OCI-LY1 (cell line): Measurements from ENCODE around the gene ANO3.

Source experiments
- EZH2 ChIP-seq: fragments of 200-600 bp; sonication (generic), shearing (Covaris generic); IDR thresholded peaks from 2 replicates; pipeline ENCODE4 v1.8.0; 2017; ENCODE audit warnings: borderline replicate concordance, mixed run types, mild to moderate bottlenecking, antibody characterized with exemption, low read length, moderate library complexity, mixed read lengths
- TF ChIP-seq, protein P1 (sequence below): fragments of 200-600 bp; sonication (generic), shearing (Covaris generic); IDR thresholded peaks from 2 replicates; pipeline ENCODE4 v1.5.1; 2017; ENCODE audit warnings: mild to moderate bottlenecking, antibody characterized with exemption, low read length, moderate library complexity, mixed read lengths

DNA sequence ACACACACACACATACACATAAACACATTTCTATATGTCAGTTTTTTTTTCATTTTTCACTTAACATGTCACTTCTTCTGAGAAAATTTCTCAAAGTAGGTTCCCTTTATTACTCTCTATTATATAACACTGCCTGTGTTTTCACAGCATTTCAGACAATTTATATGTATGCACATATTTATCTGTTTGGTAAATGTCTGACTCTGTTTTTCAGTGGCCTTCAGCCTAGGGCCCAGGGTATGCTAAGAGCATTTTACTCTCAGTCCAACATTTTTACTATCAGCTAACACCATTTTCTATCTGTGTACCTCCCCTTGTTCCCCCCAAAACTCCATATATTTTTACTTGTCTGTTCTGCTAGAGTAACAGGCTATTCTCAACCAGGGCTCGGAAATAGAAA, 92.3 kb downstream of the ANO3 start:
- no peak for TF ChIP-seq EZH2
- TF ChIP-seq, protein P1, sequence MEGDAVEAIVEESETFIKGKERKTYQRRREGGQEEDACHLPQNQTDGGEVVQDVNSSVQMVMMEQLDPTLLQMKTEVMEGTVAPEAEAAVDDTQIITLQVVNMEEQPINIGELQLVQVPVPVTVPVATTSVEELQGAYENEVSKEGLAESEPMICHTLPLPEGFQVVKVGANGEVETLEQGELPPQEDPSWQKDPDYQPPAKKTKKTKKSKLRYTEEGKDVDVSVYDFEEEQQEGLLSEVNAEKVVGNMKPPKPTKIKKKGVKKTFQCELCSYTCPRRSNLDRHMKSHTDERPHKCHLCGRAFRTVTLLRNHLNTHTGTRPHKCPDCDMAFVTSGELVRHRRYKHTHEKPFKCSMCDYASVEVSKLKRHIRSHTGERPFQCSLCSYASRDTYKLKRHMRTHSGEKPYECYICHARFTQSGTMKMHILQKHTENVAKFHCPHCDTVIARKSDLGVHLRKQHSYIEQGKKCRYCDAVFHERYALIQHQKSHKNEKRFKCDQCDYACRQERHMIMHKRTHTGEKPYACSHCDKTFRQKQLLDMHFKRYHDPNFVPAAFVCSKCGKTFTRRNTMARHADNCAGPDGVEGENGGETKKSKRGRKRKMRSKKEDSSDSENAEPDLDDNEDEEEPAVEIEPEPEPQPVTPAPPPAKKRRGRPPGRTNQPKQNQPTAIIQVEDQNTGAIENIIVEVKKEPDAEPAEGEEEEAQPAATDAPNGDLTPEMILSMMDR, result no peak
